Lung (tissue), 12 donors: ENCODE results near the gene MKI67. TPM values are rescaled to one million over a fixed set of nuclear protein-coding genes. Genes with fewer than 3 reads are reported as not detected.

Source experiments
- ATAC-seq: fragments of 200-7000 bp; cut with Tn5 transposase; one replicate; pipeline ENCODE4 v1.9.1; 2020; ENCODE audit warnings: moderate number of reproducible peaks; ENCODE audit not compliant: insufficient read depth, low FRiP score
- DNase-seq, 3 donors: peaks; one replicate each; pipeline ENCODE4 v3.0.0-alpha.2; 2013 to 2017
- H3K27ac ChIP-seq, 2 donors: one replicate each; pipeline ENCODE4 v1.5.1; 2013; ENCODE audit warnings: mild to moderate bottlenecking in 2 of 2, moderate library complexity in 2 of 2, control low read depth in 1 of 2, inconsistent platforms in 1 of 2, low read depth in 1 of 2, low read length in 1 of 2
- H3K27me3 ChIP-seq, 3 donors: one replicate each; pipeline ENCODE4 v1.5.1; 2013; ENCODE audit warnings: low read length in 2 of 3; ENCODE audit not compliant: control insufficient read depth in 3 of 3, insufficient read depth in 3 of 3
- H3K36me3 ChIP-seq, 4 donors: one replicate each; pipeline ENCODE4 v1.5.1; 2013; ENCODE audit warnings: low read length in 4 of 4, mild to moderate bottlenecking in 1 of 4, moderate library complexity in 1 of 4; ENCODE audit not compliant: control insufficient read depth in 4 of 4, insufficient read depth in 4 of 4
- H3K4me1 ChIP-seq, 5 donors: one replicate each; pipeline ENCODE4 v1.5.1; 2013; ENCODE audit warnings: low read length in 5 of 5, mild to moderate bottlenecking in 2 of 5, moderate library complexity in 1 of 5; ENCODE audit not compliant: control insufficient read depth in 5 of 5, insufficient read depth in 5 of 5
- H3K4me3 ChIP-seq: one replicate; pipeline ENCODE4 v1.5.1; 2013; ENCODE audit warnings: mild to moderate bottlenecking, control low read depth, moderate library complexity
- H3K9ac ChIP-seq, 2 donors: one replicate each; pipeline ENCODE4 v1.5.1; 2013; ENCODE audit warnings: low read length in 2 of 2, control low read depth in 1 of 2; ENCODE audit not compliant: insufficient read depth in 1 of 2
- H3K9me3 ChIP-seq, 4 donors: one replicate each; pipeline ENCODE4 v1.5.1; 2013; ENCODE audit warnings: low read length in 3 of 4, mild to moderate bottlenecking in 1 of 4, moderate library complexity in 1 of 4; ENCODE audit not compliant: control insufficient read depth in 4 of 4, insufficient read depth in 3 of 4
- CTCF ChIP-seq: IDR thresholded peaks from 2 replicates; pipeline ENCODE4 v1.5.1; 2012; ENCODE audit warnings: mild to moderate bottlenecking; ENCODE audit errors: control extremely low read depth, extremely low read depth
- WGBS, 2 donors: extraction: QIAGEN DNeasy Blood & Tissue Kit; methylation state at CpG; one replicate each; pipeline ENCODE4 v1.1.7; 2013; 5-methylcytosine and 5-hydroxymethylcytosine counted together
- polyA plus RNA-seq, 2 donors: library from polyadenylated mRNA; stranded (reverse); fragments of 200-250 nt; gene quantifications; one replicate each; pipeline ENCODE4 v1.2.1, GENCODE V29; 2013
- total RNA-seq, 2 donors: library from RNA; depleted of rRNA in 1 of 2; stranded (reverse); fragments of >200 nt in 1 of 2; gene quantifications; one replicate each; pipeline ENCODE4 v1.2.1, GENCODE V29; 2014 to 2021
- donor health status: control.
- donor health status: control.
- donor health status: Bipolar disorder and iron deficiency.
- donor health status: healthy.
- donor health status: DM: yes; HTN: yes; CAD: no.

Gene MKI67
- total and polyA plus RNA-seq, 4 donors: 1.0 to 8.6 (median 2.1) TPM

GRCh38 chr10:128061306-128062300 lies 64.6 kb downstream of the MKI67 start:
- Histone ChIP-seq H3K27ac (peak overlapping the region in 1 of 2 donors; percentile 83), H3K27me3 (no peaks in the 10 kb centered on the region), H3K9me3 (peaks cover 0 to 4% (median 0%) of the 10 kb centered on the region in 4 donors), H3K36me3 (peaks cover 0 to 48% (median 5%) of the 10 kb centered on the region in 4 donors), H3K4me1 (peaks cover 0 to 30% (median 7%) of the 10 kb centered on the region in 5 donors), H3K4me3 (no peak overlapping the region), H3K9ac (no peak overlapping the region)
- WGBS, 2 donors: 80 to 90% methylated on average over 14 of the region's 14 CpGs
- ATAC-seq (no peak), DNase-seq (no peak)
- no peak for TF ChIP-seq CTCF

- 92 to 95% methylated on average over 9 of the region's 9 CpGs for WGBS, 2 donors
- no peak for TF ChIP-seq CTCF
- H3K27ac ChIP-seq: peak overlapping the region in 1 of 2 donors; percentile 9
- H3K36me3 ChIP-seq: peaks cover 0 to 51% (median 3%) of the 10 kb centered on the region in 4 donors
- H3K4me3 ChIP-seq: no peak overlapping the region
- ATAC-seq (no peak), DNase-seq (no peak)
- no peaks in the 10 kb centered on the region for H3K27me3 ChIP-seq
- no peak overlapping the region for H3K9ac ChIP-seq
- peaks cover 0 to 30% (median 7%) of the 10 kb centered on the region in 5 donors for H3K4me1 ChIP-seq
- peaks cover 0 to 4% (median 0%) of the 10 kb centered on the region in 4 donors for H3K9me3 ChIP-seq
Observed at GRCh38 chr10:128060341-128061250, 65.6 kb downstream of the MKI67 start.

GRCh38 chr10:128059982-128060293 lies 66.3 kb downstream of the MKI67 start:
- H3K4me3 ChIP-seq: no peak overlapping the region
- no peak for ATAC-seq
- H3K4me1 ChIP-seq: peaks cover 0 to 30% (median 7%) of the 10 kb centered on the region in 5 donors
- H3K36me3 ChIP-seq: peaks cover 0 to 53% (median 3%) of the 10 kb centered on the region in 4 donors
- no peaks in the 10 kb centered on the region for H3K27me3 ChIP-seq
- no peak overlapping the region for H3K9ac ChIP-seq
- WGBS, 2 donors: 64 to 100% methylated on average over 1 of the region's 1 CpG
- H3K9me3 ChIP-seq: peaks cover 0 to 4% (median 0%) of the 10 kb centered on the region in 4 donors
- peak overlapping the region in 1 of 2 donors; percentile 9 for H3K27ac ChIP-seq
- DNase-seq: no peak
- TF ChIP-seq CTCF: no peak
